PC-9 (cell line): Measurements from ENCODE around the gene FAM47C.

ENCODE experiments used
- EZH2 ChIP-seq: fragments of 200-600 bp; sonication (generic); IDR thresholded peaks from 2 replicates; pipeline ENCODE4 v1.8.0; 2017; ENCODE audit warnings: antibody characterized with exemption, low read depth
- TF ChIP-seq, protein P1 (sequence below): fragments of 200-600 bp; sonication (generic); conservative IDR thresholded peaks from 2 replicates; pipeline ENCODE4 v1.6.1; 2017; ENCODE audit warnings: mixed run types, antibody characterized with exemption, mild to moderate bottlenecking, moderate library complexity

DNA sequence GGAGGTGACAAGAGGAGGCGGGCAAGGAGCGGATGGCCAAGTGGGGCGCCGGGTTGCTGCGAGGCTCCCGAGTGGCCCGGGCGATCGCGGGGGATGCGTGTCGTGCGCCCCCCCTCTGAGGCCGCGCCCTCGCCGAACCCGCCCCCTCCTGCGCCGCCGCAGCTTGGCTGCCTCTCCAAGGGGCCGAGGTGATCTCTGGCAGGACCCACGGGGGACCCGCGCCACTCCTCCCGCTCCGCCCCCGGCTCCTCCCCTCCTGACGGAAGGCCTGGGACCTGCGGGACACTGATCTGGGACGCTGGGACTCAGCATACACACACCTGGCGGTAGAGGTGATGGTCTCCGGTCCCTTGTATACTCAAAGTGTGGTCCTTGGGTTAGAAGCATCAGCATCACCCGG lies 21.9 kb upstream of the FAM47C start:
- TF ChIP-seq EZH2 = no peak
- TF ChIP-seq, protein P1, sequence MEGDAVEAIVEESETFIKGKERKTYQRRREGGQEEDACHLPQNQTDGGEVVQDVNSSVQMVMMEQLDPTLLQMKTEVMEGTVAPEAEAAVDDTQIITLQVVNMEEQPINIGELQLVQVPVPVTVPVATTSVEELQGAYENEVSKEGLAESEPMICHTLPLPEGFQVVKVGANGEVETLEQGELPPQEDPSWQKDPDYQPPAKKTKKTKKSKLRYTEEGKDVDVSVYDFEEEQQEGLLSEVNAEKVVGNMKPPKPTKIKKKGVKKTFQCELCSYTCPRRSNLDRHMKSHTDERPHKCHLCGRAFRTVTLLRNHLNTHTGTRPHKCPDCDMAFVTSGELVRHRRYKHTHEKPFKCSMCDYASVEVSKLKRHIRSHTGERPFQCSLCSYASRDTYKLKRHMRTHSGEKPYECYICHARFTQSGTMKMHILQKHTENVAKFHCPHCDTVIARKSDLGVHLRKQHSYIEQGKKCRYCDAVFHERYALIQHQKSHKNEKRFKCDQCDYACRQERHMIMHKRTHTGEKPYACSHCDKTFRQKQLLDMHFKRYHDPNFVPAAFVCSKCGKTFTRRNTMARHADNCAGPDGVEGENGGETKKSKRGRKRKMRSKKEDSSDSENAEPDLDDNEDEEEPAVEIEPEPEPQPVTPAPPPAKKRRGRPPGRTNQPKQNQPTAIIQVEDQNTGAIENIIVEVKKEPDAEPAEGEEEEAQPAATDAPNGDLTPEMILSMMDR = no peak
